ENCODE results near the gene BRAF. TPM values are rescaled to one million over a fixed set of nuclear protein-coding genes. Genes with fewer than 3 reads are reported as not detected.

BRAF gene
- total and polyA plus RNA-seq, 8 donors, result 5.2 to 21.7 (median 16.3) TPM

DNA sequence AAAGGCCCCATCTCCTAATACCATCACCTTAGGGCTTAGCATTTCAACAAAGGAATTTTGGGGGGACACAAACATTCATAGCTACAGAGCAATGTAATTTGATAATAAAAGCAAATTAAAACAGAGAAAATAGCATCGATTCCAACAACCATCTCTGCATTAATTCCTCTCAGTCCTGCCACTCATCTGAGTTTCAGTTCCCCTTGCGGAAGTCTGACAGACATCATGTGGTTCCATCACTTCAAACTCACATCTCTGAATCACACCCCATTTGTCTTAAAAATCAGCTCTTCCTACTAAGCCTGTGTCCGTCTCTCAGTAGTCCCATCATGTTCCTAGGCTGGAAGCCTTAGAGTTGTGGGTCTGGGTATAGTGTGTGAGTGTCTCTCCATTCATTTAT, 248.4 kb downstream of the BRAF start:
- H3K4me1 ChIP-seq, result peaks cover 0 to 7% (median 0%) of the 10 kb centered on the region in 3 donors
- WGBS, 2 donors, result 87 to 91% methylated on average over 3 of the region's 3 CpGs
- ATAC-seq, result no peak
- no peaks in the 10 kb centered on the region for H3K36me3 ChIP-seq
- H3K27ac ChIP-seq, result no peak overlapping the region
- DNase-seq, result no peak
- H3K27me3 ChIP-seq, result no peaks in the 10 kb centered on the region
- FAIRE-seq, result no peak
- H3K9me3 ChIP-seq, result no peaks in the 10 kb centered on the region
- intact Hi-C loops (cut with DNase I), result no loop called here
- H3K4me3 ChIP-seq, result no peak overlapping the region
- TF ChIP-seq, protein P1, sequence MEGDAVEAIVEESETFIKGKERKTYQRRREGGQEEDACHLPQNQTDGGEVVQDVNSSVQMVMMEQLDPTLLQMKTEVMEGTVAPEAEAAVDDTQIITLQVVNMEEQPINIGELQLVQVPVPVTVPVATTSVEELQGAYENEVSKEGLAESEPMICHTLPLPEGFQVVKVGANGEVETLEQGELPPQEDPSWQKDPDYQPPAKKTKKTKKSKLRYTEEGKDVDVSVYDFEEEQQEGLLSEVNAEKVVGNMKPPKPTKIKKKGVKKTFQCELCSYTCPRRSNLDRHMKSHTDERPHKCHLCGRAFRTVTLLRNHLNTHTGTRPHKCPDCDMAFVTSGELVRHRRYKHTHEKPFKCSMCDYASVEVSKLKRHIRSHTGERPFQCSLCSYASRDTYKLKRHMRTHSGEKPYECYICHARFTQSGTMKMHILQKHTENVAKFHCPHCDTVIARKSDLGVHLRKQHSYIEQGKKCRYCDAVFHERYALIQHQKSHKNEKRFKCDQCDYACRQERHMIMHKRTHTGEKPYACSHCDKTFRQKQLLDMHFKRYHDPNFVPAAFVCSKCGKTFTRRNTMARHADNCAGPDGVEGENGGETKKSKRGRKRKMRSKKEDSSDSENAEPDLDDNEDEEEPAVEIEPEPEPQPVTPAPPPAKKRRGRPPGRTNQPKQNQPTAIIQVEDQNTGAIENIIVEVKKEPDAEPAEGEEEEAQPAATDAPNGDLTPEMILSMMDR (IDR thresholded peaks at IDR 0.05), result no peak

DNA sequence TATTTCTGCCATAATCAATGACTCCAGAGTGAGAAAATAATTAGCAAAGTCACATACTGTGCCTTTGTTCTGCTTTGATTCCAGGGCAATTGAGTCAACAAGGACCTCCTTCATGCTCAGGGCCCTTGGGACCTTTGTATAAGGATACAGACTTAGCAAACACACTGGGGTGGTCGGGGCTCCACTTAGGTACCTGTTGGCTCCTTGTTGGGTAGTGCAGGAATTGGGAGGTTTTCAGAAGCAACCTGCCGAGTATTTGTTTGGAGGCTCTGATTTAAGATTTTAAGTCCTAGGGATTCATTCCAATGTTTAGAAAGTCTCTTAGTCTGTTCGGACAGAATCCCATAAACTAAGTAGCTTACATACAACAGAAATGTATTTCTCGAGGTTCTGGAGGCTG, 249.0 kb downstream of the BRAF start:
- no peak overlapping the region for H3K27ac ChIP-seq
- DNase-seq (no peak), FAIRE-seq (no peak), ATAC-seq (no peak)
- H3K27me3 ChIP-seq, result no peaks in the 10 kb centered on the region
- TF ChIP-seq, protein P1 (IDR thresholded peaks at IDR 0.05), result no peak
- intact Hi-C loops (cut with DNase I), result no loop called here
- peaks cover 0 to 7% (median 0%) of the 10 kb centered on the region in 3 donors for H3K4me1 ChIP-seq
- WGBS, 2 donors, result 83 to 88% methylated on average over 4 of the region's 4 CpGs
- H3K4me3 ChIP-seq, result no peak overlapping the region
- H3K36me3 ChIP-seq, result no peaks in the 10 kb centered on the region
- no peaks in the 10 kb centered on the region for H3K9me3 ChIP-seq

DNA sequence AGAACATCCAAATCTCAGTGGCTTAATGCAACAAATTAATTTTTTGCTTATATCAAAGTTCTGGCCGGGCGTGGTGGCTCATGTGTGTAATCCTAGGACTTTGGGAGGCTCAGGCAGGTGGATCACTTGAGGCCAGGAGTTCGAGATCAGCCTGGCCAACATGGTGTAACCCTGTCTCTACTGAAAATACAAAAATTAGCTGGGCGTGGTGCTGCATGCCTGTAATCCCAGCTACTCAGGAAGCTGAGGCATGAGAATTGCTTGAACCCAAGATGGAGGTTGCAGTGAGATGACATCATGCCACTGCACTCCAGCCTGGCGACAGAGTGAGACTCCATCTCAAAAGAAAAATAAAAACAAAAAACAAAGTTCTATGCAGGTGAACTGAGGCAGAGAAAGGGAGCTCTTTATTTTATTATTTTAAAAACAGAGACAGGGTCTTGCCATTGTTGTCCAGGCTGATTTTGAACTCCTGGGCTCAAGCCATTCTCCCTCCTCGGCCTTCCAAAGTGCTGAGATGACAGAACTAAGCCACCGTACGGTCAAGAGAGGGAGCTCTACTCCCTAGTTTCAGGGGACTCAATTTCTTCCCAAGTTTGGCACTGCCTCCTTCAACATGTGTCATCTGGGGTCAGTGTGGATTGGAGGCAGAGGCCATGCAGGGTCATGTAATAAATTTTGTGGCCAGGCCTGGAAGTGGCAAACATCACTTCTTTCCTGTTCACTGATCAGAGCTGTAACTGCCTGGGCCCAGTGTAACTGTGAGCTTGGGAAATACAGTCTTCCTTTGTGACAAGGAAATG, 249.6 kb downstream of the BRAF start:
- 66 to 71% methylated on average over 8 of the region's 8 CpGs for WGBS, 2 donors
- intact Hi-C loops (cut with DNase I), result no loop called here
- FAIRE-seq (no peak), ATAC-seq (peak in 3 of 4 donors; percentile 5 to 43 (median 23)), DNase-seq (peak in 1 of 6 donors; percentile 13)
- Histone ChIP-seq H3K27ac (no peak overlapping the region), H3K4me3 (no peak overlapping the region), H3K27me3 (no peaks in the 10 kb centered on the region), H3K4me1 (peaks cover 0 to 7% (median 0%) of the 10 kb centered on the region in 3 donors), H3K36me3 (no peaks in the 10 kb centered on the region), H3K9me3 (no peaks in the 10 kb centered on the region)
- TF ChIP-seq, protein P1 (IDR thresholded peaks at IDR 0.05), result no peak

DNA sequence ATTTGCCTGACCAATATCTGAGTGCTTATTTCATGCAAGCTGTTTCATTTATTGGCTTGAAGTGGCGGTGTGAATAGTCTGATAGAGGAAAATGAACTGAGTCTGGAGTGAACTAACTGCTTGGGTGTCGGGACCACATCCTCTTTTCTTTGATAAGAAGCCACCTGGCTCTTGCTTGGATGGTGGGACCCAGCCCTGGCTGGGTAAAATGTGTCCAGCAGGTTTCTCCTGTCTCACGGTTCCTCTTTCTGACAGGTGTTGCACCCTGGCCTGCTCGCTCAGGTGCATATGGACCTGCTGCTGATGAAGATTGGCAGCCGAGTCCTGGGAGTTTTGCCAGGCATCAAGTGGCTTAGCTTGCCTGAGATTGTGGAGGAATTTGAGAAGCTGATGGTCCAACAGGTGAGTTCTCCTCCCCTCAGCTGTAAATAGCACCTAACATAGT, 250.4 kb downstream of the BRAF start:
- no peaks in the 10 kb centered on the region for H3K27me3 ChIP-seq
- no peaks in the 10 kb centered on the region for H3K36me3 ChIP-seq
- intact Hi-C loops (cut with DNase I), result no loop called here
- TF ChIP-seq, protein P1 (IDR thresholded peaks at IDR 0.05), result no peak
- H3K4me1 ChIP-seq, result peaks cover 0 to 7% (median 0%) of the 10 kb centered on the region in 3 donors
- H3K9me3 ChIP-seq, result no peaks in the 10 kb centered on the region
- WGBS, 2 donors, result 37 to 44% methylated on average over 5 of the region's 5 CpGs
- DNase-seq, result peak in 3 of 6 donors; percentile 22 to 44 (median 41)
- no peak overlapping the region for H3K27ac ChIP-seq
- no peak for FAIRE-seq
- H3K4me3 ChIP-seq, result peak overlapping the region in 1 of 4 donors; percentile 81
- no peak for ATAC-seq

DNA sequence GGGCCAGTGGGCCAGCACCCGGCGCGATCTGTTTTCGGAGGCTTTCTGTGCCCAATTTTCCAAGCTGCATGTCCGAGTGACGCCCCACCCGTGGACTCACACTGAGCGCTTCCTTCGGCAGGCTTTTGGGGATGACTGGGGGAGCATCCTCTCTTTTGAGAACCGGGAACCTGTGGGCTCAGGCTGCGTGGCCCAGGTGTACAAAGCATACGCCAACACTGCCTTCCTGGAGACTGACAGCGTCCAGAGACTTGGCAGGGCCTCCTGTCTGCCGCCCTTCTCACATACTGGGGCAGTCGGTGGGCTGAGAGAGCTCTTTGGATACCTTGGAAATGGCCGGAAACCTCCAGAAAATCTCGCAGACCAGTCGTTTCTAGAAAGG, 251.0 kb downstream of the BRAF start:
- Histone ChIP-seq H3K4me1 (peaks cover 0 to 7% (median 0%) of the 10 kb centered on the region in 3 donors), H3K9me3 (no peaks in the 10 kb centered on the region), H3K27ac (peak overlapping the region; percentile 73 to 84 (median 78)), H3K36me3 (no peaks in the 10 kb centered on the region), H3K27me3 (no peaks in the 10 kb centered on the region), H3K4me3 (peak overlapping the region; percentile 63 to 81 (median 72))
- peak in 3 of 6 donors; percentile 22 to 43 (median 34) for DNase-seq
- ATAC-seq, result peak; percentile 35 to 59 (median 42)
- 19 to 21% methylated on average over 17 to 18 of the region's 18 CpGs for WGBS, 2 donors
- no peak for FAIRE-seq
- intact Hi-C loops (cut with DNase I), result no loop called here
- TF ChIP-seq, protein P1 (IDR thresholded peaks at IDR 0.05), result no peak

All from pancreas (tissue), 10 donors.